Tibial artery (tissue), 4 donors: Measurements from ENCODE around the gene ABCC1.

Source experiments
- DNase-seq, 2 donors: peaks; one replicate each; pipeline ENCODE4 v3.0.0-alpha.2; 2019
- H3K27ac ChIP-seq, 2 donors: fragments of 200-600 bp; sonication (generic) in 1 of 2; 1 replicate in 1 of 2; 2 replicates in 1 of 2; pipeline ENCODE4 v1.5.1; 2018 to 2019; ENCODE audit warnings: mild to moderate bottlenecking in 1 of 2
- H3K27me3 ChIP-seq, 2 donors: fragments of 200-600 bp; sonication (generic) in 1 of 2; one replicate each; pipeline versions ENCODE4 v1.5.1 to v1.6.0; 2016 to 2019
- H3K36me3 ChIP-seq, 3 donors: fragments of 200-600 bp; sonication (generic) in 2 of 3; one replicate each; pipeline ENCODE4 v1.5.1; 2016 to 2019; ENCODE audit warnings: mild to moderate bottlenecking in 2 of 3
- H3K4me1 ChIP-seq, 4 donors: fragments of 200-600 bp; sonication (generic) in 2 of 4; 1 replicate in 3 of 4; 2 replicates in 1 of 4; pipeline ENCODE4 v1.5.1; 2016 to 2019
- H3K4me3 ChIP-seq, 2 donors: fragments of 200-600 bp; sonication (generic) in 1 of 2; 1 replicate in 1 of 2; 2 replicates in 1 of 2; pipeline ENCODE4 v1.5.1; 2018 to 2019; ENCODE audit warnings: mild to moderate bottlenecking in 2 of 2
- H3K9me3 ChIP-seq, 3 donors: fragments of 200-600 bp; sonication (generic) in 1 of 3; one replicate each; pipeline ENCODE4 v1.5.1; 2016 to 2019
- intact Hi-C: fragments of 100-400 bp; cut with DNase I; formaldehyde crosslinking; loops from one replicate; pipeline ENCODE4 v1.15.0; 2023; ENCODE audit warnings: low total_unique reads
- TF ChIP-seq, protein P1 (sequence below), 2 experiments: fragments of 200-600 bp in 1 of 2; fragments of 450-650 bp in 1 of 2; IDR thresholded peaks; one replicate each; pipeline ENCODE4 v1.5.1; 2017 to 2019; ENCODE audit warnings: antibody characterized with exemption in 2 of 2, mild to moderate bottlenecking in 1 of 2, moderate library complexity in 1 of 2

The ABCC1 gene

DNA sequence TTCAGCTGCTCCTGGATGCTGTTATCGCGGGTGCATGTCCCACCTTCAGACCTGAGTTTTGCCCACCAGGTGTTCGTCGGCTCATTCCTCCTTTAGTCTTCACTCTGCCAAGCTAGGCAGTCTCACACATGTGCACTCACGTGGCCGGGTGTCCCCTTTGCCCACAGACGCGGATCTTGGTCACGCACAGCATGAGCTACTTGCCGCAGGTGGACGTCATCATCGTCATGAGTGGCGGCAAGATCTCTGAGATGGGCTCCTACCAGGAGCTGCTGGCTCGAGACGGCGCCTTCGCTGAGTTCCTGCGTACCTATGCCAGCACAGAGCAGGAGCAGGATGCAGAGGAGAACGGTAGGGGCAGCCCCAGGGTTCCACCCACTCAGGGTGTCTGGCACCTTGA lies 140.8 kb downstream of the ABCC1 start:
- no peak overlapping the region for H3K27ac ChIP-seq
- peaks cover 9 to 60% (median 16%) of the 10 kb centered on the region in 3 donors for H3K36me3 ChIP-seq
- no peak for DNase-seq
- no peak overlapping the region for H3K4me3 ChIP-seq
- peaks cover 0 to 59% (median 29%) of the 10 kb centered on the region in 4 donors for H3K4me1 ChIP-seq
- TF ChIP-seq, protein P1, sequence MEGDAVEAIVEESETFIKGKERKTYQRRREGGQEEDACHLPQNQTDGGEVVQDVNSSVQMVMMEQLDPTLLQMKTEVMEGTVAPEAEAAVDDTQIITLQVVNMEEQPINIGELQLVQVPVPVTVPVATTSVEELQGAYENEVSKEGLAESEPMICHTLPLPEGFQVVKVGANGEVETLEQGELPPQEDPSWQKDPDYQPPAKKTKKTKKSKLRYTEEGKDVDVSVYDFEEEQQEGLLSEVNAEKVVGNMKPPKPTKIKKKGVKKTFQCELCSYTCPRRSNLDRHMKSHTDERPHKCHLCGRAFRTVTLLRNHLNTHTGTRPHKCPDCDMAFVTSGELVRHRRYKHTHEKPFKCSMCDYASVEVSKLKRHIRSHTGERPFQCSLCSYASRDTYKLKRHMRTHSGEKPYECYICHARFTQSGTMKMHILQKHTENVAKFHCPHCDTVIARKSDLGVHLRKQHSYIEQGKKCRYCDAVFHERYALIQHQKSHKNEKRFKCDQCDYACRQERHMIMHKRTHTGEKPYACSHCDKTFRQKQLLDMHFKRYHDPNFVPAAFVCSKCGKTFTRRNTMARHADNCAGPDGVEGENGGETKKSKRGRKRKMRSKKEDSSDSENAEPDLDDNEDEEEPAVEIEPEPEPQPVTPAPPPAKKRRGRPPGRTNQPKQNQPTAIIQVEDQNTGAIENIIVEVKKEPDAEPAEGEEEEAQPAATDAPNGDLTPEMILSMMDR (IDR thresholded peaks at IDR 0.05) = no peak
- no peaks in the 10 kb centered on the region for H3K27me3 ChIP-seq
- intact Hi-C loops = no loop called here
- H3K9me3 ChIP-seq = no peaks in the 10 kb centered on the region

DNA sequence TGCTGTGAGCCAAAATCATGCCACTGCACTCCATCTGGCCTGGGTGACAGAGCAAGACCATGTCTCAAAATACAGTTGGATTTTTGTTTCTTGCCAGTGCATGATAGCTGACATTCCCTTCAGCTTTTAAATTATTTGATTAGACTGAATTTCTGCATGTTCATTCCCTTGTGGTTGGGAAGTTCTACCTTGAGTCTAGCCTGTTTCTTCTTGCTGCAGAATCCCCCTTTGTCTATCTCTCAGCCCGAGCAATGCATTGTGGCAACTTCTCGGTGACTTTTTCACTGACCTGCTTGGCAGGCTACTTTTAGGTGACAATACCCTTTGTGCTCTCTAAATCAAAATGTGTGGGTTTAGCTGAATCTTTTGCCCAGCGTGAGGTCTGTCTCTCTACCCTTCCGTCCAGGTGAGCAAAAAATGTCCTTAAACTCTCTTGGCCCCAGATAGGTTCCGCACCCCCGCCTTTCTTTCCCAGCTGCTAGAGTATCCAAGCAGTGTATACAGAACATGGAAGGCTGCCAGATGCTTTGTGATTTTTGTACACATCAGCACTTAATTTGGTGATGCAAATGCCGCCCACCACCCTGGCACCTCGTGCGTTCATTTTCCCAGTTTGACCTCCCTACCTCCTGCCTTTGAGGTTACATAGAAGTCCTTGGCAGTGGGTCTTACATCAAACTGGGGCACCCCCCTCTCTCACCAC lies 143.7 kb downstream of the ABCC1 start:
- peaks cover 6 to 49% (median 17%) of the 10 kb centered on the region in 3 donors for H3K36me3 ChIP-seq
- no peak for DNase-seq
- intact Hi-C loops = no loop called here
- TF ChIP-seq, protein P1 (IDR thresholded peaks at IDR 0.05) = no peak
- peaks cover 0 to 59% (median 33%) of the 10 kb centered on the region in 4 donors for H3K4me1 ChIP-seq
- no peak overlapping the region for H3K4me3 ChIP-seq
- no peaks in the 10 kb centered on the region for H3K9me3 ChIP-seq
- no peaks in the 10 kb centered on the region for H3K27me3 ChIP-seq
- peak overlapping the region in 1 of 2 donors; percentile 37 for H3K27ac ChIP-seq

DNA sequence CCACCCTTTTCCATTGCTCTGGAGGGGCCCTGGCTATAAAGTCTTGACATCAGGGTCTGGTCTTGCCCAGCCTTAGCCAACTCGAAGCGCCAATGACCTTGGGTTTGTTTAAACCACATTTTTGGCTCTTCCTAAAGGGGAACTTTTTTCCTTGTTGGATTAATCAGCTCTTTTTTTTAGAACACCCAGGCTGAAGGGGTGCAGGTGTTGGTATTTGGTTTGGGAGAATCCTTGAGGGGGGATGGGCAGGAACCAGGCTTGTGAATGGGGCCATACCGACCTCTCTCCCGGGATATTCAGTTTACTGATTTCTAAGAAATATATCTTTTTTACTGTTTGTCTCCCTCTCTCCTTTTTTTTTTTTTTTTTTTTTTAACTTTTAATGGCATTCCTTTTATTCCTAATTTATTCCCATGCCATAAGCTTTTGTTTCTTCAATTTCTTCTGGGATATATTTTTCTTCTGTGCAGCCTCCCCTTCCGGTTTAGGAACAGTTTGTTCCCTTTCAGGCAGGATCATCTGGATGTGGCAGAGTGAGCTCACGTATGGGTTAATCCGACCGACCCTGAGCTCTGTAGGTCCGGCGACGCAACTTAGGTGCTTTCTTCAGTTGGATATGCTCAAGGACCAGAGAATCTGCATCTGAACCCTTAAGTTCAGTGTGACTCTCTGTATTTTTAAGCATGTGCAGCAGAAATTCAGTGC lies 144.4 kb downstream of the ABCC1 start:
- no peak for DNase-seq
- Histone ChIP-seq H3K36me3 (peaks cover 6 to 54% (median 20%) of the 10 kb centered on the region in 3 donors), H3K27ac (peak overlapping the region; percentile 25 to 37), H3K4me1 (peaks cover 0 to 52% (median 28%) of the 10 kb centered on the region in 4 donors), H3K27me3 (no peaks in the 10 kb centered on the region), H3K9me3 (no peaks in the 10 kb centered on the region), H3K4me3 (no peak overlapping the region)
- TF ChIP-seq, protein P1 (IDR thresholded peaks at IDR 0.05) = no peak
- intact Hi-C loops = no loop called here

DNA sequence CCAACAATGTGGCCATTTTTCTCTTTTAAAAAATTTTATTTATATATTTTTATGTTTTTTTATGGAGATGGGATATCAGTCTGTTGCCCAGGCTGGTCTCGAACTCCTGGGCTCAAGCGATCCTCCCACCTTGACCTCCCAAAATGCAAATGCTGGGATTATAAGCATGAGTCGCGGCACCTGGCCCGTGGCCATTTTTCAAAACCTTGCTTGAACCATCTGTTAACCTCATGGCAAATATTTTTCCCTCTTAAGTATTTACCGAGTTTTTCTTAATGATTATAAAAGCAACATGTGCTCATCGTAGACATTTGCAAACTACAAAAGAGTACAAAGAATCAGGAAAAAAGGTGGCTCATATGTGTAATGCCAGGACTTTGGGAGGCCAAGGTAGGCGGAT lies 146.2 kb downstream of the ABCC1 start:
- no peak for DNase-seq
- Histone ChIP-seq H3K27me3 (no peaks in the 10 kb centered on the region), H3K9me3 (no peaks in the 10 kb centered on the region), H3K4me3 (no peak overlapping the region), H3K4me1 (peaks cover 0 to 49% (median 23%) of the 10 kb centered on the region in 4 donors), H3K36me3 (peaks cover 4 to 49% (median 10%) of the 10 kb centered on the region in 3 donors), H3K27ac (peak overlapping the region; percentile 79 to 81)
- TF ChIP-seq, protein P1 (IDR thresholded peaks at IDR 0.05) = no peak
- intact Hi-C loops = no loop called here

DNA sequence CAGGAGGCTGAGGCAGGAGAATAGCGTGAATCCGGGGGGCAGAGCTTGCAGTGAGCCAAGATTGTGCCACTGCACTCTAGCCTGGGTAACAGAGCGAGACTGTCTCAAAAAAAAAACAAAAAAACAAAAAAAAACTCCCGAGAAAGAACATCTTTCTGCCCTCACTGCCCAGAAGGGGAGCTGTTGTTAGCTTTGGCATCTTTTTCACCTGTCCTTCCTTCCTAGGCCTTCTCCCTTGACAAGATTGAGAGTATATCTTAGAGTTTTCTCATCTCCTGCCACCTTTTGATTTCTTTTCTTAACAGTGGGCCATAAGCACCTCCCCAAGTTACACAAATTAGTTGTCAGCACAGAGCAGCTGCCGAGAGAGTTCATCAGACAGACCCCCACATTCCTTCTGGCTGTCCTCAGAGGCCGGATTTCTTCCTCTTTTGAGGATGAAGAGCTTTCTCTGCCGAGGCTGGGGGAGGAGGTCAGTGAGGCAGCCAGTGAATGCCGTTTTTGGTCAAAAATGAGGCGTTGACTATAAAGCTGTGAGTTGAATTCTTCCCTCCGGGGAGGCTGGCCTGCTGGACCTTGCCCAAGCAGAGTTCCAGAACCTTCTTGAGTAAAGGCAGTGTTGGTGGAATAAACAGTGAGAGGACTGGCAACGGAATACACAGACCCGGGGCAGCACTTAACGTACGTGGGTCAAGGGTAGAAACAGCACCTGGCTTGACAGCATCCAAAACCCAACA lies 146.9 kb downstream of the ABCC1 start:
- Histone ChIP-seq H3K27me3 (no peaks in the 10 kb centered on the region), H3K9me3 (no peaks in the 10 kb centered on the region), H3K27ac (peak overlapping the region; percentile 79 to 81), H3K36me3 (peaks cover 0 to 42% (median 7%) of the 10 kb centered on the region in 3 donors), H3K4me3 (no peak overlapping the region), H3K4me1 (peaks cover 0 to 49% (median 23%) of the 10 kb centered on the region in 4 donors)
- peak; percentile 69 to 92 for DNase-seq
- intact Hi-C loops = no loop called here
- TF ChIP-seq, protein P1 (IDR thresholded peaks at IDR 0.05) = peak; percentile 20 to 22
